GM21576 (cell line): ENCODE data around the gene CEP72.
"Not testable (repeated sequence)": the region's sequence is repeated elsewhere in the genome, so short reads cannot be mapped to it uniquely, and the experiment has no call there.

ENCODE experiments used
- ATAC-seq: cut with Tn5 transposase; IDR thresholded peaks from one replicate; pipeline ENCODE4 v1.9.1; 2021; ENCODE audit warnings: mild to moderate bottlenecking, moderate library complexity; ENCODE audit not compliant: unreplicated experiment

Gene CEP72

GRCh38 chr5:579746-580366 lies 32.3 kb upstream of the CEP72 start:
- ATAC-seq = no peak

GRCh38 chr5:580436-580835 lies 31.7 kb upstream of the CEP72 start:
- ATAC-seq = no peak

GRCh38 chr5:581266-581665 lies 30.9 kb upstream of the CEP72 start:
- ATAC-seq = no peak

- ATAC-seq = no peak
Observed at GRCh38 chr5:581941-582340, 30.2 kb upstream of the CEP72 start.

DNA sequence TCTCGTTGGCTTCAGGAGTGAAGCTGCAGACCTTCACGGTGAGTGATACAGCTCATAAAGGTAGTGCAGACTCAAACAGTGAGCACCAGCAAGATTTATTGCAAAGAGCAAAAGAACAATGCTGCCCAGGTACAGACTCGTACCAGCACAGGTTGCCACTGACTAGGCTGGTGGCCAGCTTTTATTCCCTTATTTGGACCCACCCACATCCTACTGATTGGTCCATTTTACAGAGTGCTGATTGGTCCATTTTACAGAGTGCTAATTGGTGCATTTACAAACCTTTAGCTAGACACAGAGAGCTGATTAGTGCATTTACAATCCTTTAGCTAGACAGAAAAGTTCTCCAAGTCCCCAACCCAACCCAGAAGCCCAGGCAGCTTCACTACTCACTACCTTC lies 29.7 kb upstream of the CEP72 start:
- ATAC-seq = not testable (repeated sequence)

- ATAC-seq = no peak
Observed at GRCh38 chr5:582936-583635, 29.1 kb upstream of the CEP72 start.

GRCh38 chr5:583645-584044 lies 28.5 kb upstream of the CEP72 start:
- ATAC-seq = no peak

DNA sequence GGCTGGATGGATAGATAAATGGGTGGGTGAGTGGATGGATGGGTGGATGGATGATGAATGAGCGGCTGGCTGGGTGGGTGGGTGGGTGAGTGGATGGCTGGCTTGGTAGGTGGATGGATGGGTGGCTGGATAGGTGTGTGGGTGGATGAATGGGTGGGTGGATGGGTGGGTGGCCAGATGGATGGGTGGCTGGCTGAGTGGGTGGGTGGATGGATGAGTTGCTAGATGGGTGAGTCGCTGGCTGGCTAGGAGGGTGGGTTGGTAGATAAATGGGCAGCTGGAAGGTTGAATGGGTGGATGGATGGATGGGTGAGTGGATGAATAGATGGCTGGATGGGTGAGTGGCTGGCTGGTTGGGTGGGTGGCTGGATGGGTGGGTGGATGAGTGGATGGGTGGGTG lies 27.9 kb upstream of the CEP72 start:
- no peak for ATAC-seq

DNA sequence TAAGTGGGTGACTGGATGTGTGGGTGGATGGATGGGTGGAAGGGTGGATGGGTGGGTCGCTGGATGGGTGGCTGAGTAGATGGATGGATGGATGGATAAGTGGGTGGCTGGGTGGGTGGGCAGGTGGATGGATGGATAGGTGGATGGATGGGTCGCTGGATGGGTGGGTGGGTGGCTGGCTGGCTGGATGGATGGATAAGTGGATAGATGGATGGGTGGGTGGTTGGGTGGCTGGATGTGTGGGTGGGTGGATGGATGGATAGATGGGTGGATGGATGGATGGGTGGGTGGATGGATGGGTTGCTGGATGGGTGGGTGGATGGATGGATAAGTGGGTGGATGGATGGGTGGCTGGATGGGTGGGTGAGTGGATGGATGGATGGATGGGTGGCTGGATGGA lies 27.3 kb upstream of the CEP72 start:
- ATAC-seq = no peak

DNA sequence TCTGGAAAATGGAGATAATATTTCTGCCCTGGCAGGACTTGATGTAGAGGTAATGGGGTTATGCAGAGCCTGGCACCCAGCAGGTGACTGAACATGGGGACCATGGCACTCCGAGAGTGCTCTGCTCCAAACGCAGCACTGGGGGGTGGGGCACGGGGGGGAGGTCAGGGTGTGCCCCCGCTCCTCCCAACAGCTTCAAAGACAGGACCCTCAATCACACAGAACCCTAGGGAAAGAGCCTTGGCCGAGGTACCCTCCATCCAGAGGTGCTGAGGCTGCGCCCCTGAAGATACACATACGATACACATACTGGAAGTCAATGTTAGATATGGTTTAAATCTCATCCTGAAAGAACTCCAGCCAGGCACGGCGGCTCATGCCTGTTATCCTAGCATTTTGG lies 26.6 kb upstream of the CEP72 start:
- no peak for ATAC-seq

DNA sequence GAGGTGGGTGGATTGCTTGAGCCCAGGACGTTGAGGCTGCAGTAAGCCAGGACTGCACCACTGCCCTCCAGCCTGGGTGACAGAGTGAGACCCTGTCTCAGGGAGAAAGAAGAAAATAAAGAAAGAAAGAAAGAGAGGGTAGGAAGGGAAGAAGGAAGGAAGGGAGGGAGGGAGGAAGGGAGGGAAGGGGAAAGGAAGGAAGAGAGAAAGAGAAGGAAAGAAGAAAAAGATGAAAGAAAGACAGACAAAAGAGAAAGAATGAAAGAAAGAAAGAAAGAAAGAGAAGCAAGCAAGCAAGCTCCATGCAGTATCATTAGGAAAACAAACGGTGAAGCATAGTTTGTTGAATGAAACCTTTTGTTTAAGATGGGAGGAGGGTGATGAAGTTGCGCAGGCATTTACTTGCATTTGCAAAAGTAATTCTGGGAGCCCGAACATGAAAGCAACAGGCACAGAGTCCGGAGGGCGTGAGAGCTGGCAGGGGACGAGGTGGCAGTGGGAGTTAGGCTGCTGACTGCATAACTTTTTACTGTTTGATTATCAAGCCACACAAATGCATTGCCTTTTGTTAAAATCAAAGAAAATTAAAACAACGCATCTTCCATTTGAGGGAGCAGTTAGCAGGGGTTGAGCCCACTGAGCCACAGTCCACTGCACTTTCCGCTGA lies 26.0 kb upstream of the CEP72 start:
- no peak for ATAC-seq

- no peak for ATAC-seq
Observed at GRCh38 chr5:586751-587285, 25.3 kb upstream of the CEP72 start.

DNA sequence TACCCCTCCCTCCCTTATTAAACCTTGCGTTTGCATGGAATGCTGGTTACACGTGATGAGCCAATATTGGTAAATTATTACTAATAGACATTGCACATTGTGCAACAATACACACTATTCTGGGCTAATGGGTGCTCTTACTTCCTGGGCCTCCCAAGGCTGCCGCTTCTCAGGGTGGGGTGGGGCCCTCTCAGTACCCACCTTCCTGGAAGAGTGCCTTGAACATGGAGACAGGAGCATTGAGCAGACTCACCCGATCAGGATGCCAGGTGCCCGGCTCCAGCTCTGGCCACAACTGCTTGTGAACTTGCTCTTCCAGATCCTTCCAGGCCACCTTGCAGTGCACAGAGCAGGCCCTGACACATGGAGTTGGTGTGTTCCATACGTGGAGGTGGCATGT lies 24.7 kb upstream of the CEP72 start:
- no peak for ATAC-seq

GRCh38 chr5:588406-588995 lies 23.6 kb upstream of the CEP72 start:
- no peak for ATAC-seq

GRCh38 chr5:589173-589572 lies 23.0 kb upstream of the CEP72 start:
- ATAC-seq = no peak

DNA sequence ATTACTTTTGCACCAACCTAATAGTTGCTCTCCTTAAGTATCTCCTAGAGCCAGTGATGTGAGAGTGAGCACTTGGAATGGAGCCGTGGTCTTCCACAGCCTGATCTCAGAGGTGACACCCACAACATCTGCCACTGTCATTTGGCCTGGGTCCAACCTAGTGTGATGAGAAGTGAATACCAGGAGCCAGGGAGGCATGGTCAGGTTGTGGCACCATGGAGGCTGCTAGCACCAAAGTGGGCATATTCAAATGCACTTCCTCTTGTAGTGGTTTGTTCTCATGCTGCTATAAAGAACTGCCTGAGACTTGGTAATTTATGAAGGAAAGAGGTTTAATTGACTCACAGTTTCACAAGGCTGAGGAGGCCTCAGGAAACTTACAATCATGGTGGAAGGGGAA lies 22.6 kb upstream of the CEP72 start:
- no peak for ATAC-seq

GRCh38 chr5:590346-590745 lies 21.8 kb upstream of the CEP72 start:
- no peak for ATAC-seq

GRCh38 chr5:591746-592145 lies 20.4 kb upstream of the CEP72 start:
- no peak for ATAC-seq

GRCh38 chr5:592158-592557 lies 20.0 kb upstream of the CEP72 start:
- ATAC-seq = no peak

DNA sequence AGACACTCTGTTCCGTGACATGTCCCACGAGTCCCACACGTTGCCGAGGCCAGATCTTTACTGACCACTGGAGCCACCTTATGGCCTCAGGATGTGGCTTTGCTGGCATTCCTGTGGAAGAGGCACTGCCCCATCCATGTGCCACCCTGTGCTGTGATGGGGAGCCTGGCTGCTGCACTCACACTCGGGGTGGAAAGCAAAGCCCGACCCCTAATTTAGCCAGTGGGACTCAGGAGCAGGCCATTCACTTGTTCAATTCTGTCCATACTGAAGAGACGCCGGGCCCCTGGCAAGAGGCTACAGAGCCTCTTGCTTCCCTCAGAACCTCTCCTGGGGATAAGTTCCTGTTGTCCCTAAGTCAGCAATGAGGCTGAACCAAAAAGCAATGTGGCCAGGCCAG lies 18.6 kb upstream of the CEP72 start:
- ATAC-seq = no peak

DNA sequence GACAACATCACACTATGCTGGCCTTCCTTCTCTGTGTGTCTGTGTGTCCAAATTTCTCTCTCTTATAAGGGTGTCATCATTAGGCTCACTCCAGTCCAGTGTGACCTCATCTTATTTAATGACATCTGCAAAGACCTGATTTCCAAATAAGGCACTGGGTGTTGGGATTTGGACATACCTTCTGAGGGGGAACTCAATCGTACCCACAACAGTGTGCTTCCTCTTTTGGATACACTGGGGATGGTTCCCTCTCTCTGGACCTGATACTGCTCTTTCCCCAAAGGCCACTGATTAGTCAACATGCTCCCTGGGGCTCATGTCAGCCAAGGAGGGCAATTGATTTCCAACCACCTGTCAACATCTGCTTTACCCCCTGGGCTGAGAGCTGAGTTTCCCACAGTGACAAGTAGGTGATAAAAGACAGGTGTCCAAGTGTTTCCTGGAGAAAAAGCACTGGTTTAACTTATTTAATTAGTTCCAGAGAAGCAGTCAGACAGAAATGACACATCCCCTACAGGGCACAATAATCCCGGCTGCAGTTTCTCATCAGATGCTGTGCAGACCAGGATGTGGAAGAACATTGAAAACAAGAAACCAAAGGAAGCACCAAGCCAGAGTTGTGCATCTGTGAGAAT lies 17.8 kb upstream of the CEP72 start:
- no peak for ATAC-seq
